H1 (cell line): ENCODE data around the gene RAB43. TPM values are rescaled to one million over a fixed set of nuclear protein-coding genes. Genes with fewer than 3 reads are reported as not detected.

Experiments
- EGR1 ChIP-seq: IDR thresholded peaks from 2 replicates; pipeline ENCODE4 v1.6.1; 2011; ENCODE audit warnings: low read depth, low read length, borderline replicate concordance
- HDAC6 ChIP-seq: IDR thresholded peaks from one replicate; pipeline ENCODE4 v1.7.1; 2012; ENCODE audit warnings: low read depth, mild to moderate bottlenecking, inconsistent platforms, low read length, moderate library complexity
- MAFK ChIP-seq: IDR thresholded peaks from 2 replicates; pipeline ENCODE4 v1.6.1; 2012; ENCODE audit warnings: low read depth, mild to moderate bottlenecking, improper control_type of control experiment, low read length
- TEAD4 ChIP-seq: IDR thresholded peaks from 2 replicates; pipeline ENCODE4 v1.6.1; 2012; ENCODE audit warnings: low read depth, low read length, inconsistent platforms, mixed read lengths
- polyA plus RNA-seq, 7 experiments: library from polyadenylated mRNA; depleted of rRNA in 3 of 7; stranded (reverse) in 5 of 7; unstranded in 2 of 7; fragments of >200 nt in 5 of 7; fragments of 200-250 nt in 2 of 7; gene quantifications; 1 replicate in 5 of 7; 2 replicates in 1 of 7; 4 replicates in 1 of 7; pipeline versions ENCODE4 v1.2.1 to v1.2.3, GENCODE V29; 2011 to 2013; ENCODE audit warnings: missing spikeins in 2 of 7, mixed read lengths in 2 of 7
- total RNA-seq: library from RNA; stranded (reverse); fragmentation: NEBNext Ultra II Directional; extraction: Animal tissue kit (Norgen Biotek cat#: 25700); gene quantifications from 2 replicates; pipeline ENCODE4 v1.2.1, GENCODE V29; 2021

Gene RAB43
- total and polyA plus RNA-seq, 2 of the 8 experiments (the other 6 are each of a cell fraction or from before 2014, with no cell fraction given) = 13.1 to 19.4 TPM

DNA sequence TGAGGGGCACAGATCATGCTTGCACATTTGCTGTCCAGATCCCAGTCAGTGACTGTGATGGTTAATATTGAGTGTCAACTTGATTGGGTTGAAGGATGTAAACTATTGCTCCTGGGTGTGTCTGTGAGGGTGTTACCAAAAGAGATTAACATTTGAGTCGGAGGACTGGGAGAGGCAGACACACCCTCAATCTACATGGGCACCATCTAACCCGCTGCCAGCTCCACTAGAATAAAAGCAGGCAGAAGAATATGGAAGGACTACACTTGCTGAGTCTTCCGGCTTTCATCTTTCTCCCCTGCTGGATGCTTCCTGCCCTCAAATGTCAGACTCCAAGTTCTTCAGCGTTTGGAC is 55.9 kb downstream of the RAB43 start (continued):
- no peak for TF ChIP-seq TEAD4
- TF ChIP-seq MAFK = no peak
- no peak for TF ChIP-seq HDAC6
- no peak for TF ChIP-seq EGR1
